ENCODE results near the gene RPL13.
A peak's percentile ranks its signal among the peaks of the same experiment; 100 is the strongest.

RPL13 gene

GRCh38 chr16:89599451-89599858 lies 39.0 kb downstream of the RPL13 start:
- DNase-seq (ENCODE audit: low spot score) = peak; percentile 94

GRCh38 chr16:89599902-89600301 lies 39.4 kb downstream of the RPL13 start:
- no peak for DNase-seq (ENCODE audit: low spot score)

GRCh38 chr16:89600427-89600826 lies 39.9 kb downstream of the RPL13 start:
- DNase-seq (ENCODE audit: low spot score) = no peak

GRCh38 chr16:89600956-89601355 lies 40.5 kb downstream of the RPL13 start:
- DNase-seq (ENCODE audit: low spot score) = no peak

- DNase-seq (ENCODE audit: low spot score) = no peak
Measured at GRCh38 chr16:89601906-89602272, 41.4 kb downstream of the RPL13 start.

- no peak for DNase-seq (ENCODE audit: low spot score)
Measured at GRCh38 chr16:89602273-89602951, 41.9 kb downstream of the RPL13 start.

- no peak for DNase-seq (ENCODE audit: low spot score)
Measured at GRCh38 chr16:89602952-89603590, 42.6 kb downstream of the RPL13 start.

- DNase-seq (ENCODE audit: low spot score) = no peak
Measured at GRCh38 chr16:89604764-89605163, 44.3 kb downstream of the RPL13 start.

GRCh38 chr16:89605186-89605970 lies 44.9 kb downstream of the RPL13 start:
- DNase-seq (ENCODE audit: low spot score) = no peak

GRCh38 chr16:89606006-89606405 lies 45.5 kb downstream of the RPL13 start:
- no peak for DNase-seq (ENCODE audit: low spot score)

- DNase-seq (ENCODE audit: low spot score) = no peak
Measured at GRCh38 chr16:89607453-89607852, 47.0 kb downstream of the RPL13 start.

- DNase-seq (ENCODE audit: low spot score) = peak; percentile 42
Measured at GRCh38 chr16:89607937-89608740, 47.7 kb downstream of the RPL13 start.

GRCh38 chr16:89610108-89610453 lies 49.6 kb downstream of the RPL13 start:
- DNase-seq (ENCODE audit: low spot score) = no peak

- DNase-seq (ENCODE audit: low spot score) = no peak
Measured at GRCh38 chr16:89612415-89613166, 52.1 kb downstream of the RPL13 start.

- DNase-seq (ENCODE audit: low spot score) = no peak
Measured at GRCh38 chr16:89613231-89613953, 52.9 kb downstream of the RPL13 start, which contains the start of gene DPEP1. DPEP1 (plus strand) TSS chr16:89613642; CDS start chr16:89630411, 16,769 bp downstream.

- no peak for DNase-seq (ENCODE audit: low spot score)
Measured at GRCh38 chr16:89613954-89614459, 53.5 kb downstream of the RPL13 start.
